HG02840 (cell line): Measurements from ENCODE around the gene BEND2.
"Not testable (repeated sequence)": the region's sequence is repeated elsewhere in the genome, so short reads cannot be mapped to it uniquely, and the experiment has no call there.

Source experiments
- ATAC-seq: cut with Tn5 transposase; IDR thresholded peaks from one replicate; pipeline ENCODE4 v1.9.1; 2021; ENCODE audit warnings: mild to moderate bottlenecking, moderate library complexity, moderate number of reproducible peaks; ENCODE audit not compliant: unreplicated experiment, low FRiP score

The BEND2 gene

DNA sequence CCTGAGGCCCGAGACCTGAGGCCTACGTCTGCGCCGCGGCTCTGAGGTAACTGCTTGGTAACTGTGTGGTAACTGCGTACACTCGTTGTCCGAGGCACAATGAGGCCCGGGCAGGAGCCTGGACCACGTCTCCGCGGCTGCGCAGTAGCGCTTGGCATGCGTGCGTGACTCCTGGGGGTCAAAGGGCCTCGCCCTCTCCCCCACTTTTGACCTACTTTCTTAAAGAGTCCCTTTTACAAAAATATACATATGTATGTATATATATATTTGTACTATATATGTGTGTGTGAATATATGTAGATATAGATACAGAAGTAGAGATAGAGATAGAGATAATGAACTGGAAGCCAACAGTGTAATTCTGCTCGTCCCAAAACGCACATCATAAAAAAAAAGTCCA, at the start of gene BEND2:
Gene BEND2 (minus strand): TSS at position 101 of the 400 bp plus-strand sequence. CDS start 136 bp downstream, outside the sequence.
- no peak for ATAC-seq

DNA sequence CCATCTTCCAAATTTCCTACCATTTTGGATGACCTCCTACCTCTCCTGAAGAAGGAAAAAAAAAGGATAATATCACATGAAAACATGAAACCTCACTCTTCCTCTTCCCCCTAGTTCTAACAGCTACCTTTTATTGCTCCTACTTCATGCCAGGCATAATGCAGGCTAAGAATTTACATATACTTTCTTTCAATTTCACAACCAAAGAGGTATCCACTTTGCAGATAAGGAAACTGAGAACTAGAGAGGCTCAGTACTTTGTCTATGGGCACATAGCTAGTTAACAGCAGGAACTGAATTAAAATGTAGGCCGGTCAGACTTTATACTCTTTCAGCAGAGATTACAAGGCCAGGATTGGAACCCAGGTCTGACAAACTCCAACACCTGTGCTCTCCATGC, 34.4 kb upstream of the BEND2 start:
- ATAC-seq, result no peak

DNA sequence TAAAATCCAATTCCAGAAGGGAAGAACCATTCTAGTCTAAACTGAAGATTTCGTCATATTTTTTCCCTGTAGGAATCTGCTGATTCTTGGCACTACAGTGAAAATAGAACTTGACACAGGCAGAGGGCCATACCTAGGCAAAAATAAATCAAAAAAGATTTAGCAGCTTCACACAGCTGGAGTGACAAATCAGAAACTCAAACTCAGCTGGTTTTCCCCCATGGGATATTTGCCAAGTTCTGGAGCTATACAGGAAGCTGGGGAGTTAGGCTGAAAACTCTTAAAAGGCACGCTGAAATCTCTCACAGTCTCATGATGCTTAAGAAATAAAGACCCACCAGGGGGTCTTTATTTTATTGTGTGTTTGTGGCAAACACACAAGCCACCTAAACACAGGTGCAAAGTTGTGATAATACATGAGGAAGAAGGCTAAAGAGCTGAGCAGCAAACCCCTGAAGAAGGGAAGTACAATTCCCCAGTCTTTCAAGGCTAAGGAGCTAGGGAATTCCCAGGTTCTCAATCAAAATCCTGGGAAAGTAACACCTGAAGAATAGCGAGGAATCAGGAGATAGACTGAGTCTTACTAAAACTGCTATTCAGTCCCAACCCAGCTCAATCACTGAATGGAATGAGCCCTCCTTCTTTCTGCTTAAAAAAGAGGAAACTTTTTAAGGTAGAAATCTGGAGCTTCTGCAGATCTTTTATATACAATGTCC, 32.1 kb upstream of the BEND2 start:
- no peak for ATAC-seq

DNA sequence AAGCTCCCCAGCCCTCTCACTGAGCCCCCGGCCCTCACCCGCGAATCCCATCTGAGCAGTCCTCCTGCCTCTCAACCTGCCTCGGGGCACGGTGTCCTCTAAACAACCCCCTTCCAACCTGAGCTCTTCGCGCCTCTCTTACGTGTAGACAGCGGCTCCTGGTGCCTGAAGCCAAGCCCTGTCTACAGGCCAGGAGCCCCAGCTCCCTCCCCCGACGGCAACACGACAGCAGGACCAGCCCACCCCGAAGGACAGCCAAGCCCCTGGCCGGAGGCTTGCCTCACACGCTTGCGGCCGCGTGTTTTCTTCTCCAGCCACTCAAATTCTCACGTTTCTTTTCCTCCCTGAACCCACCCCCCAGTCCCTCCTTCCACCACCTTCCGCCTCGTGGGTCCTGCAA, 9.0 kb upstream of the BEND2 start:
- not testable (repeated sequence) for ATAC-seq

DNA sequence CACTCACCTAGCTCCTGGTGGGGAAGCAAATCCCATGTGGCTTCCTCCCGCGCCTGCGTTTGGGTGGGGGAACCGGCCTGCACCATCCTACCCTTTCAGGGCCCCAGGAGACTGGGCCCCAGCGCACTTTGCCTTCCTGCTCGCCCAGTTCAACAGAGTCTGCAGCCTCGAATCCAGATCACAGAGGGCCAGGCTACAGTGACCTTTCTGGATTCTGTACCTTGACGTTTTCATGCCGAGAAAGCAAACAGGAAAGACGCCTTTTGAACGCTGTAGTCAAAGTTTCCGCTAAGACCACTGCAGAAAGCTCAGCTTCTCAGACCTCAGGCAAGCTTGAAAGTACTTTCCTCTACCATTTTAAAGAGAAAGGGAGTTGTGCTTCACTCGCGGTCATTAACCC, 7.4 kb upstream of the BEND2 start:
- ATAC-seq, result no peak

- ATAC-seq, result no peak
Observed at GRCh38 chrX:18227458-18227857, 6.8 kb upstream of the BEND2 start.

DNA sequence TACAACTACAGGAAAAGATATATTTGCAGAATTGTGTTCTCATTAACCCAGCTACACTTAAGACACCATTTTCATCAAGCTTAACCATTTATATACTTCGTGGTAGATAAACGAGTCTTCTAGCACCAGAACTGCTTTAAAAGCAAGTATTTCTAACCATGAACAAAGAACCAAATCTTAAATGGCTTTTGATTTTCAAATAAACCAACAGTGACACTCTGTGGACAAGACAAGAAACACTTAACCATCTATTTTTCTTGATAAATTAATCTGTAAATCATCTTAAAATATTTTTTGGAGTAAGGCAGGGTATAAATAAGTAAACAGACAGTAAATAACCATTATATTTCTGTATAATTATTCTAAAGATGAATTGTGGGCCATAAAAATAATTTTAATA, 10.2 kb downstream of the BEND2 start:
- ATAC-seq, result no peak

DNA sequence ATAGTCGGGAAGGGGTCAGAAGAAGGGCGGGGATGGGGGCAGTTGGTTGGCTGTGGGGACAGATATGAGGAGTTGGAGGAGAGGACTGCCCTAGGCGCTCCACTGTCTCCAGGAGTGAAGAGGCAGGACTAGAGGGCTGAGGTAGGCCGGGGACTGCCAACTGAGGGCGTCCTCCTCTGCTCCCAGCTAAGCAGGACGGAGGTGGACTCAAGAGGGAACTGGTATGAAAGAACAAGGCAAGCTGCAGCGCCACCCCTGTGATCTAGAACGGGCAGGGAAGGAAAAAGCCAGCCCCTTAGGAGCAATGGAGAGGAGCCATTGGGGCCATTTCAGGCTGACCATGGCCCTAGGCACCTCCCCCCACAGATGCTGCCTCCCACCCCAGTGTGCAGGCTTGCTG, 14.0 kb downstream of the BEND2 start:
- ATAC-seq, result no peak

GRCh38 chrX:18203631-18204030, 17.1 kb downstream of the BEND2 start:
- ATAC-seq, result no peak

- ATAC-seq, result no peak
Observed at GRCh38 chrX:18194688-18195087, 26.0 kb downstream of the BEND2 start.

GRCh38 chrX:18179446-18179845, 41.2 kb downstream of the BEND2 start:
- no peak for ATAC-seq

DNA sequence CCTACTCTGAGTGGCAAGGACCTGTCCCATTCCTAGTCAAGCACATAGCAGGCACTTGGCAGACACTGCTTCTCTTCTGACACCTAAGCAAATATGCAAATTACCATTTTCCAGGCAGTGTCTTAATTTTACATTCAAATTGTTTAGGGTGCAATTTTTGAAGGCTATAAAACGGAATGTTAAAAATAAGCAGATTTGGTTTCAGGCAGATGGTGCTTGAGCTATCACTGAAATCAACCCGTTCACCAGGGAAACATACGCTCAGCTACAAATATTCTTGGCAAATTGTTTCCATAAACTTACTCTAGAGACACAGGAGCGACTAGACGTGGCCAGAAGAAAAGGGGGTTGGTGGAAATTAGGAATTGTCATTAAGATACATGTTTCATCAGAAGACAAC, 45.7 kb downstream of the BEND2 start:
- ATAC-seq, result no peak

DNA sequence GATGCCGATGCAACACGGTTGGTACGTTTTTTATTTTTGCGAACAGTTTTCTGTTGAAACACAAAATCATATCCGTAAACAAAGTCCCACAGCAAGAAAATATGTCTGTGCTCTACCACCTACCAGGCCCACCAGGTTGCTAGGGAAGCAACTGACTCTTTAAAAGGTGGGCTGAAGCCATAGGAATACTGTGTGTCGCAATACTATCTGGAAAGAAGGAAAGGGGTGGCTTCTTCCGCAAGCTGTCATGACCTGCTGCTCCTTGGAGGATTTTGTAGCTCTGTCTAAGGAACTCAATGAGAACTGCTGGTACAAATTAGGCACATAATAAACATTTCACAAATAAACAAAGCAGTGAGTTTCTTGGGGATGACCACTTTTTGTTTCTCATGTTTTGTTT, 46.5 kb downstream of the BEND2 start:
- ATAC-seq, result no peak

- ATAC-seq, result no peak
Observed at GRCh38 chrX:18173494-18174180, 47.0 kb downstream of the BEND2 start.

DNA sequence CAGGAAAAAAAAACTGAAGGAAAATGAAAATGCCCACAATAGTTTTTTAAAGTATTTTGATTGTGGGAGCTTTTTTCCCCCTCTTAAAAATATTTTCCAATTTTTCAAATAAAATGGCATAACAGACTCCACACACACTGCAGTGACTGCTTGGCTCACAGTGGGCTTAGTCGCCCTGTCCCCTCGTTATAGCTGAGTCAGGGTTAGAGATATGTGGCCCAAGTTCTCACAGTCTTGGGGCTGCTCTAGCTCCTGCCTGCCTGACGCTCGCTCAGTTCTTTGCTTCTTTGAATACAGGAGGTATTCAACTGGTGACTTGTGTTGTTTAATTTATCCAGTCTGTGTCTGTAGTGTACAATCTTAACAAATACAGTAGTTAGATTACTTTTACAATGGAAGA, 47.7 kb downstream of the BEND2 start:
- ATAC-seq, result no peak

- ATAC-seq, result no peak
Observed at GRCh38 chrX:18170910-18171309, 49.8 kb downstream of the BEND2 start.

DNA sequence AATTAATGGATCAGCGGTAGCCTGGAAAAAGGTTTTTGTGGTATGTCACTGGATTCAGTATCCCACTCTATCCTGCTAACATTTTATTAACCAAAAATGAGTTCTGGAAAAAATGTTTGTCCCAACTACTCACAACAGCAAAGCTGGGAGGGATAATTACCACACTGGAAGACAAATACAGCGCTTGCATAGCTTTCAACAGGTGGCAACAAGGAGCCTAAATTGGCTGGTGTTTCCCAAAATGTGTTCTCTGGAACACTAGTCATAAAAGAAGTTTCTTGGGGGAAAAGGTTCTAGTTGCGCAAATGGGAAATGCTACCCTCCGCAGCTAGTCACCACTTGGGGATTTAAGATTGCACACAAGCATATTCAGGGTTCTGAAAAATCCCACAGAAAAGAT, 54.6 kb downstream of the BEND2 start:
- ATAC-seq, result no peak

DNA sequence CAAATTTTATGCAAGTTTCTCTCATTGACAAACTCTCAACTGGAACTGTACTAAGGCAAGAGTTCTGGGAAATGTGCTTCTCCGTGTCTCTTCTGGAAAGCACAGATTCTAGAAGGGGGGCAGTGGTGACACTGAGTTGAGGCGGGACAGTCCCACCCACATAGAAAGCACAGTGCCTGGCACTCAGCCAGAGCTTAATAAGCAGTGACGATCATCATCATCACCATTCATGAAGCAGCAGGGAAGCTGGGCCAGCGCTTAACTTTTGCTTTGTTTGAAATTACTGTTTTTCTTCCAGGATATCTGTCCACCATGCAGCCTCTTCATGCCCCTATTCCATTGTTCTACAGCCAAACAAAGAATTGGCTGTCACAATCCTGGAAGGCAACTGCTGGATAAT, 60.3 kb downstream of the BEND2 start:
- ATAC-seq, result no peak

- ATAC-seq, result no peak
Observed at GRCh38 chrX:18158963-18159362, 61.7 kb downstream of the BEND2 start.

DNA sequence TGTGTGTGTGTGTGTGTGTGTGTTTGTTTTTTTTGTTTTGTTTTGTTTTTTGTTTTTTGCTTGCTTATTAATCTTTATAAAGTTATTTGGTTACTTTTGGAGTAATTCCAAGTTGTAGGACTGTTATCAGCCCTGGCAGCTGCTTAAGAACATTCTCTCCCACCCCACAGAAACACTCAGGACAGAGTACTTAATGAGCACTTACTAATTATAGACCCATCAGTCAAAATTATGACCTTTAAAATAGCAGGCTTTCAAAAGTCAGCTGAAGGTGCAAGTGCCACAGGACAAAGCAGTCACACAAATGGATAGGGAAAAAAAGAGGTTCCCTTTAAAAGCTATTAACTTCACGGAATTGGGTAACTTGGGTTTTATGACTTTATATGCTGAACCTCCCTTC, 69.0 kb downstream of the BEND2 start:
- no peak for ATAC-seq

DNA sequence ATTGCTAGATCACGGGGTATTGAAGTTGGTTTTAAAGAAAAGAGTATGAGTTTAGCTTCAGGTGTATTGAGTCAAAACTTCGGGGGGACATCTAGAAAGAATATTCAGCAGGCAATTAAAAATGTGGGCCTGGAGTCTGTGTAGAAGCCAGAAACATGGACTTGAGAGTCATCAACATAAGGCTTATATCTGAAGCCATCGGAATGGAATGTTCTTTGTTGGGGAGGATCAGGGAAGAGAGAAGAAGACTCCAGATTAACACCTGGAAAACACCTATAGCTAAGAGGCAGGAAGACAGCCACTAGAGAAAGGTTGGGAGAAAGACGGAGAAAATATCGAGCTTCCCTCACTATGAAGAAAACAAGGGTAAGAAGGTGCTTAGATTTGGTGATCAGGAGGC, 69.5 kb downstream of the BEND2 start:
- ATAC-seq, result no peak

GRCh38 chrX:18149454-18149853, 71.2 kb downstream of the BEND2 start:
- ATAC-seq, result no peak
